H4 (cell line): ENCODE results near the gene DAPK2. TPM values are rescaled to one million over a fixed set of nuclear protein-coding genes. Genes with fewer than 3 reads are reported as not detected.
"Not testable (repeated sequence)": the region's sequence is repeated elsewhere in the genome, so short reads cannot be mapped to it uniquely, and the experiment has no call there.

Experiments
- DNase-seq: peaks from one replicate; pipeline ENCODE4 v3.0.0-alpha.2; 2015; ENCODE audit warnings: low spot score
- total RNA-seq: library from RNA; depleted of rRNA; stranded (reverse); fragments of >200 nt; shearing (Covaris generic); gene quantifications from 2 replicates; pipeline ENCODE4 v1.2.3, GENCODE V29; 2014

Gene DAPK2
- total RNA-seq, 1 experiment from 2014 or later = 0.39 TPM

DNA sequence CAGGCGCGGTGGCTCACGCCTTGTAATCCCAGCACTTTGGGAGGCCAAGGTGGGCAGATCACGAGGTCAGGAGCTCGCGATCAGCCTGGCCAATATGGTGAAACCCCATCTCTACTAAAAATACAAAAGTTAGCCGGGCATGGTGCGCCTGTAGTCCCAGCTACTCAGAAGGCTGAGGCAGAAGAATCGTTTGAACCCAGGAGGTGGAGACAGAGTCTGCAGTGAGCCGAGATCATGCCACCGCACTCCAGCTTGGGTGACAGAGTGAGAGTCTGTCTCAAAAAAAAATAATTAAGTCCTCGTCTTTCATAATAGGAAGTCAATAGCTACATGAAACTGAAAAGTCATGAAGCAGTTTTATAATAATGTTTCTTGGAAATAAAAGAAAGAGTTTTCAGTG, 7.4 kb upstream of the DAPK2 start:
- DNase-seq = not testable (repeated sequence)

DNA sequence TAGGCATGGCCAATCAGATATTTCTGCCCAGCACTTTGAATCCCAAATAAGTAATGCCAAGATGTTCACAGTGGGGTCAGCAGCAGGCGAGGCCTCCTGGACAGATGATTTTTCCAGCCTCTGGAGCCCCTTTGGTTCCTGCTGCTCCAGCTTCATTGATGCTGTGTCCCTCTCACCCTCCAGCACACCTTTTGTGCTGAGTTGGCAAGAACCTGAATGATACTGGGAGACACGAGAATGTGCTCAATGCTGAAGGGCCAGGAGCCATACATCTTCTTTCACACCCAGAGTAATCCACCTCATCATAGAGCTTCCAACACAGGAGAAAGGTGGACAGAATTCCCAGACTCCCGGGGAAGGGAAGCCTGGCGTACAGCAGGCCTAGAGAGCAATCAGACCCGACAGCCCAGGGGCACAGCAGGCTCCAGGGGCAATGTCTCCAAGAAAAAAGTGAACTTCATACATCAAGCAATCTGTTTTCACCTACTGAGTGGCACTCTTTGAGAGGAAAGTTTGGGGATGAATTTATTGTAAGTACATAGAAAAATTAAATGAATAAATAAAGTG, 6.7 kb upstream of the DAPK2 start:
- no peak for DNase-seq

DNA sequence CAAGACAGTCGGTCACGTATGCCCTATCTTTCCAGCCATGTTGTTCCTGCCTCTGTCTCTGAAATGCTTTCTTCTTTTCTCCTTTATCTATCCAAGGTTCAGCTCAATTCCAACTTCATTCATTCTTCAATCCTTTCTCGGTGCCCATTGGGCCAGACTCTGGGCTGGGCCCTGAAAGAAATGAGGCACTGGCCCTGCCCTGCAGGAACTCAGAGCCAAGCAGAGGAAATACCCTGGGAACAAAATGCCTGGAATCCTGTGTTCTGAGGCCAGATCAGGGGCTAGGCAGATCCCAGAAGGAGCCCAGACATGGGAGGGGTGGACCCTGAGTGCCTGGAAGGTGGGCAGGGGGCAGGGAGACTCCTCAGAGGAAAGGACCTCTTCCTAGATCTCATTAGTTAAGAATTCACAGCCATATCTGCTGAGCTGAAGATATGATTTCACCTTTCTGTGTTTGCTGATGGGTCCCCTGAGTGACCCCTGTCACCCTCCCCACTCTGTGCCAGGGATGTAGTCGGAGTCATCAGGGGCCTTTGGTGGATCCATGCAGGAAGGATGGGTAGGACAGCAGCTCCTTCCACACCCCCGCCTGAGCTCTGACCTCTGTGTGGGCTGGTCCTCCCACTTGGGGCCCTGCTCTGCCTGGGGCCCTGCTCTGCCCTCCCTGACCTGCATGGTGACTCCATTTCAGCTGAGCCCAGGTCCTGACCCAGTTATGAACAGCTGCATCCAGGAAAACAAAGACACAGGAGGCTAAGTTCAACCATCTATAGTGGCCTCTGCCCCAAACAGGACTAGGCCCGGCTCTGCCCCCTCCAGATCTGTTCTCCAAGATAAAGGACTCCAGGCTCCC, 5.3 kb upstream of the DAPK2 start:
- no peak for DNase-seq

DNA sequence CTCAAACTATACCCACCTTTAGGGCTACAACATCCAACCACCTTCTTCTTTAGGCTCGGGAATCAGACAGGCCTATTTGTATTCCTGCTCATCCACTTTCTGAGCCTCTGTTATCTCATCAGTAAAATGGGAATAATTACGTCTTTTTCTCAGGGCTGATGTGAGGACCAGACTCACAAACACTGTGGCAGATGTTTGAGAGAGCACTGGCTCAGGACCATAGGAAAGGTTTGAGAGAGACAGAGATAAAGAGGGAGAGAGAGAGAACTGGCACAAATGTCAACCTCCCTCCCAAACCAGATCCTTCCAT, 4.8 kb upstream of the DAPK2 start:
- DNase-seq = no peak

DNA sequence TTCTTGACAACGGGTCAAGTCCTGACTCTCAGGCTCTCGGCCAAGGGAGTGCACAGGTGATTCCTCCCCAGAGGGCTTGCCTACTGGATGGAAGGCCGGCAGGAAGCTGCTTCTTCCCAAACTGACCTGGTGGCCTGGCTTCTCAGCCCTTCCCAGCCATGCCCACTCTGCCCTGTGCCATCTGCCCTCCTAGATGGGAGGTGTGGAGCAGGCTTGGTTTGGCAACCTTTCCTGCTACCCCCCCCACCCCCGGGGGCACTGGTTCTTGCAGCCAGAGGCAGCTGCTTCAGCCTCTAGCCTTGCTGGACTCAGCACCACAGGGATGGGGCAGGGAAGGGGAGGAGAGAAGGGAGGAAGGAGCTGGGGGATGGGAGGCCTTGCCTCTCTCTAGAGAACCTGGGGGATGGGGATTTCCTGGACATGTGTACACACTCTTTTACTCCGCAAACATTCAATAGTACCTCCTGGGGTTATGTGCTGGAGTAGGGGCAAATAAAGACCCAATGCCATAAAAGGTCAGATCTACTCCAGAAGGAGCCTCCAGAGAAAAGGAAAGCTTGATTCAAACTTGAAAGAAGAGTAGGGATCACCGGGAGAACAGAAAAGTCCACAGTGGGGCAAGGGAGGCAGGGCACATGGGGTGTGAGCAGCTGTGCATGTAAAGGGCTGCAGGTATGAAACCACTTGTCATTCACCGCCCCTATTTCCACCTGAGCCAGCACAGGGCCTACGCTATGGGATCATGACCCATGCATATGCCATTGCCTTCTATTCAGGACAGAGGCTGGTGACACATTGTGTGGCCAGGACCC, 4.2 kb upstream of the DAPK2 start:
- no peak for DNase-seq

DNA sequence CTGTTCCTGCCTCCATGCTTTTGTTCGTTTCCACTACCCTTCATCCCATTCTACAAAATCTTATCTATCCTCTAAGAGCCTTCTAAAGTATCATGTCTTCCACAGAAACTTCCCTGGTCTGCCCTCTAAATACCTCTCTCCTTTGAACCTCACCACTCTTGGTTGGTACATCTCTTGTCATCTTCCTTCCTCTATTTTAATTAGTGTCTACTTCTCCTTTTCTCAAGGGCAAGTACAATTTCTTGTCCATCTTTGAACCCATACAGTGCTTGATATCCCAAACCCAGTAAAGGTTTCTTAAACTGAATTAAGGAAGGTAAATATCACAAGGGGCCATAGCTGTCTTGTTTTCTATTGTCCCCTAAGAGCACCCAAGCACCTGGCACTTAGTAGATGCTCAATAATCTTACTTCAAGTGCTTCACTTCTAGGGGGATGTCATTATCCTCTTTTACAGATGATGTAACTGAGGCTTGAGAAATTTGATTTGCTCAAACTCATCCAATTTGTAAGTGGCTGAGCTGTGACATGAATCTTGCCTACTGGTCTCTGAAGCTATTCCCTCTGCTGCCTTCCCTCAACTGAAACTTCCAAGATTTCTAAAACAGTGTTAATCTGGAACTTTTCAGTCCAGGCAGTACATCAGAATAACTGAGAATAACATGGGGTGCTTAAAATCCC, 2.6 kb upstream of the DAPK2 start:
- DNase-seq = no peak

DNA sequence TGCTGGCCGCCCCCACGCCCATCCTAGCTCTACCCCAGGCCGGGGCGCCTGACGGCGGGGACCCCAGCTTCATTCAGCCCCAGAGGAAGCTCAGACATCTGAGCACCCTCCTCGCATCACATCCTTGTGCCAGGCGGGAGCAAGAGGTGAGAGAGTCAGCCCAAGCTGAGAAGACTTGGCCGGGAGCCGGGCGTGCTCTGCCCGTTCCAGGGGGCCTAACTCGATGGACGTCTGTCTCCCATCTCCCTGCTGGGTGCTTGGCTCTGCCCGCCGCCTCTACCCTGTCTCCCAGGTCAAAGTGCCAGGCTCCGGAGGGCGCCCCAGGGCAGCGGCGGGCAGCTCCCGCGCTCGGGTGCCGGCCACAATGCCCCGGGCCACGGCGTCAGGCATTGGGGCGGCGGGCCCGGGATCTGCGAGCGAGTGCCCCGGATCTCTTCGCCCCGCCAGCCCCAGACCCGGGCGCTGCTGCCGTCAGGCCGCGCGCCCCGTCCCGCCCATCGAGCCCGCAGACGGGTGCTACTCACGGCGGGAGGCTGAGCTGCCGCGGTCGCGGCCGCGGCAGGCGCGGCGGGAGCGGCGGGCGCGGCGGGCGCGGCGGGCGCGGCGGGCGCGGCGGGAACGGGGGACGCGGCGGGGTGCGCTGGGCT, 388 bp downstream of the DAPK2 start:
- DNase-seq = no peak

DNA sequence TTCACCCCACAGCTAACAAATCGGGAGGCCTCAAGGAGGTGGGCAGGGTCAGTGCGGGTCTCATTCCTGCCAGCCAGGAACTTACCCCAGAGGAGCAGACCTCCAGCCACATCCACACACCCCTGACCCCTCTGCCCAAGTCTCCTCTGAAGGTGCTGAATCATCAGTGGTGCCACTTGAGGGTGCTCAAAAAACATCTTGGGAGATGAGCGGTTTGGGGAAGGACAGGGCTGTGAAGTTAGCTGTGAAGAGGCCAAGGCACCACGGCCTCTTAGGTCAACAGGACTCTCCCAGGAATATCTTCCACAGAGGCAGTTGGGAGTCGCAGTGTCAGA, 1.2 kb downstream of the DAPK2 start:
- no peak for DNase-seq

DNA sequence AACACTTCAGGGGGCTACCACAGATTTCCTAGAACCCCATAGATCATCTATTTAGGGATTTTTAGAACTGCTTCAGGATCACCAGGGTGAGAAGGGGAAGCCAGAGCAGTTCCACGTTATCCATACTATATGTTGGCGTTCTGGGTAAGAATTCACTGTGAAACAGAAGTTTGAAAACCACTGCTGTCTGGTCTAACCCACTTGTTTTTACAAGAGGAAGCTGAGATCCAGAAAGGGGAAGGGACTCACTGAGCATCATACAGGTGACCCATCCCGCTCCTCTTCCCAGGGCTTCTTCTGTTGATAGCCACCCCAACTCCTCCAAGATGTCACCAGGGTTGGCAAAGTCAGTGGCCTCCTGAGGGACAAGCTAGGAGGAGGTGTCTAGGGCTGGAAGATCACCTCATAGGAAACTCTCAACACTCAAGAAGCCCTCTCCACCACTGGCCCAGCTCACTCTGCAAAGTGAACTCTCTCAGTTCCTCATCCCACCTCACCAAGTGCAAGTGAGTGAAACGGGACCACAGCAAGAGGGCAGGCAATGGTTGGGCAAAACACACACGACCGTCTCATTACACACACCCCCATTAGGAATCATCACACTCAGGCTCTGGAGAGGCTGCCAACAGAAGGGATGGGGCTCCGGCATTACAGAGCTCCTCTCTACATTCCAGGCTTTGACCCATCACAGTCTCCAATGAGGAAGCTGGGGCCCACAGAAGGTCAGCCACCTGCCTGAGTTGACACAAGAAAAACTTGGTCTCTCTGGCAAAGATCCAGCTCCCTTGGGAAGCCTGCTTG, 1.8 kb downstream of the DAPK2 start:
- no peak for DNase-seq

DNA sequence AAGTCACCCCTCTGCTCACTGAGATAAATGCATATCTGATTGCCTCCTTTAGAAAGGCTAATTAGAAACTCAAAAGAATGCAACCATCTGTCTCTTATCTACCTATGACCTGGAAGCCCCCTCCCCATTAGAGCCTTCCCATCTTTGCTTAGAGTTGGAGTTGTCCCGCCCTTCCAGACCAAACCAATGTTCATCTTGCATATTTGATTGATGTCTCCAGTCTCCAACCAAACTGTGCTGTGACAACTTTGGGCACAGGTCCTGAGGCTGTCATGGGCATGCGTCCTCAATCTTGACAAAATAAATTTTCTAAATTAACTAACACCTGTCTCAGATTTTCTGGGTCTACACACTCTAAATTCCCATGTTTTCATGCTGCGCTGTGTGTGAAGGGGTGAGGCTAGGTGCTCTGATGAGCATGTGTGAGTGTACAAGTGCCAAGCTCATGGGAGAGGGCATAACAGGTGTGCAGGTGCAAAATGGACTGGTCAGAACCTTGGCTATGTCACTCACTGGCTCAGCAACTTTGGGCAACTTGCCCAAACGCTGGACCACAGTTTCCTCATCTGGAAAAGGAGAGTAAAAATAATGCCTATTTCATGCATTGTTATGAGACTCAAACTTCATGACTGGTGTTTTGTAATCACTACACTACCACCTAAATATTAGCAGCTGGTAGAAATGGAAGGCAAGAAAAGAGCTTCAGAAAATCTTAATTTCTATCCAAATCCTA, 7.2 kb downstream of the DAPK2 start:
- DNase-seq = no peak

DNA sequence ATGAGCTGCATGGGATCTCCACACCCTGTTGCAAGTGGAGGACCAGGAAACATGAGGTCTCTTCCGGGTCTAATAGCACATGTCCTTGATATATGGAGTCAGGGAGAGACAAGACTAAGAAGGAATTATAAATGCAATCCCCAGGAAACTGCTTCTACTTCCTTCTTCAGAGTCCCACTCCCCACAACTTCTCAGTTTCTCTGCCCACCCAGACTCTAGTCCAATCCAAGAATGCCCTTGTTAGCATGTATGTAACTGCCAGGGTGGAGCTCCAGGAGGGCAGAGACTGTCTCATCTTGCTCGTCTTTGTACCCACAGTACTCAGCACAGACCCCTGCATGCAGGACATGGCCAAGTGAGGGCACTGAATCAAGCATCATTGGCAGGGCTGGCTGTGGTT, 8.3 kb downstream of the DAPK2 start:
- DNase-seq = no peak

DNA sequence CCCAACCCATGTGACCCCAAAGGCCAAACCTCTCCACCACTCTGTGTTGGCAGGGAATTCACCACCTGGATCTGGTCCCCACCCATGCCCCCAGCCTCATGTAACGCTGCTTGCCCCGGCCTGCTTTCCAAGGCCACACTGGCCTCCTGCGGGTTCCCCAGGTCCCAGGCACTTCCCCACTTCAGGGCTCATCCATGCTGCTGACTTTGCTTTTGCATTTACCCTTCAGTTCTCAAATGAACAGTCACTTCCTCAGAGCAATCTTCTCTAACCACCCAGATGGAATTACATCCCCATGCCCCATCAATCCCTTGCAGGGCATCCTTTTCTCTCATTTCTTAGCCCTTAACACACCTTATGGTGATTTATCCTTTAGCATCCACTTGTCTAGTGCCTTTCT, 9.2 kb downstream of the DAPK2 start:
- DNase-seq = no peak

DNA sequence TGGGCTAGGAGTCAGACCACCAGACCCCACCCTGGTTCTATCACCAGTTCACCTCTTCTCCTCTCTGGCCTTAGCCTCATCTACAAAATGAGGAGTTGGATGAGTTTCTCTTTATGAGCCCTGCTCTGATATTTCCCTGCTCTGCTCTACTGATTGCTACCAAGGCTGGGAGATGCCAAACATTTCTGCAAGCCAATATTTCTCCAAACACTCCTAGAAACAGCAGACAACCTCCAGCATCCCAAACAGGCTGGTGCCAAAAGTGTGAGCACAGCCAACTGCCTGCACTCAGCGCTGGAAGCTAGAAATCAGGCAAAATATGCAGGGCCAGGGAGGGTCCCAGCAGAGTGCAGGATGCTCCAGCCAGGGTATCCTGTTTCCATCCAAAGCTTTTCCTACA, 10.8 kb downstream of the DAPK2 start:
- no peak for DNase-seq

DNA sequence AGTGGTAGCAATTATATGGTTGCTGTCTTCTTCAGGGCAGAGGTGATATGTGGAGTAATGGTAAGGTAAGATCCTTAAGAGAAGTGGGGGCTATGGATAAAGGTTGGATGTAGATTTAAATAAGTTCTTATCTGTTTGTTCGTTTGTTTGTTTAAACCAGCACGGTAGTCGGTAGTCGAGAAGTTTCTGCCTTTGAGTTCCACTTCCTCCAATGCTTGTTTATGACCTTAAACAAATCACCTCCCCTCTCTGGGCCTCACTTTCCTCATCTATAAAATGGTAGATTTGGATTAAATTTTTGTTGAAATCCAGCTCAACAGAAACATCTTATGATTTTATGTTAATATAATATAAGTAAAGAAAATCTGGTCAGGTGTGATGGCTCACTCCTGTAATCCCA, 11.8 kb downstream of the DAPK2 start:
- DNase-seq = no peak

DNA sequence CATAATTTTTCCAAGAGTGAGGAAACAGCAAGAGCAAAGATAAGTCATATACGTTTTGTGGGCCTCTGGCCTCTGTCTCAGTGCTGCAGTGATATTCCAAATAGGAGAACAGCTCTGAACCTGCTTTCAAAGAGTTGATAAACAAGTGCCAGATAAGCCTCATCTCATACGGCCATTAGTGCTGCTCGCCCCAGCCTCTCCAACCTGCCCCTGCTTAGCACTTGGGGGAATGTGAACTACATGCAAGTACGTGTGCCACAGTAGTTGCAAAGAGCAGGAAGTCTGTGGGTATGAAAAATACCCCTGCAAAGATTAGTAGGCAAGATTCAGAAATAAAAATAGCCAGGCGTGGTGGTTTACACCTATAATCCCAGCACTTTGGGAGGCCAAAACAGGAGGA, 14.0 kb downstream of the DAPK2 start:
- DNase-seq = no peak

DNA sequence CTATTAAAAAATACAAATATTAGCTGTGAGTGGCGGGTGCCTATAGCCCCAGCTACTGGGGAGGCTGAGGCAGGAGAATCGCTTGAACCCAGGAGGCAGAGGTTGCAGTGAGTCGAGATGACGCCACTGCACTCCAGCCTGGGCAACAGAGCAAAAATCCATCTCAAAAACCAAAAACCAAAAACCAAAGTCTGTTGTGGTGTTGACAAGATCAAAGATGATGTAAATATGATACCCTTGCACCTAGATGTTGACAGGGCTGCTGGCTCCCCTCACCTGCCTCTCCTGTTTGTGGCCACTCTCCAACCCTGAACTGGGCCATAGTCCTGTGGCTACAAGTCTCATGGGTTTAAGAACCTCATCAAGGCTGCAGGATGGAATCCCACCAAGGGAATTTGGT, 16.2 kb downstream of the DAPK2 start:
- no peak for DNase-seq

DNA sequence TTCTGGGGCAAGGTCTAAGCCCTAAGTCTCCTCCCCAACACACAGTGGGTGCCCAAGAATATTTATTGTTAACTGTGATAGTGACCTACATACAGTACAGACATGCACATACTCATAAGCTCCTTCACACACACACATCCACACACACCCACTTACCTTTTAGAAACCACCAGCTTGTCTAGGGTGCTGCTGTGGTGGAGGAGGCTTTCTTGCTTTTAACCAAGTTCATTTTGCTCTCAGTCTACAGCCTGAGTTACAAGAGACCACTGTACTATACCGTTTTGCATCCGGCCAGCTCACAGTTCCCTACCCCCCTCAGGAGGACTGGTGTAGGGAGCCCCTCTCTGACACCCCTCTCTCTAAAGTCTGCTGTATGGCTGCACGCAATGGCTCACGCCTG, 16.7 kb downstream of the DAPK2 start:
- DNase-seq = no peak

DNA sequence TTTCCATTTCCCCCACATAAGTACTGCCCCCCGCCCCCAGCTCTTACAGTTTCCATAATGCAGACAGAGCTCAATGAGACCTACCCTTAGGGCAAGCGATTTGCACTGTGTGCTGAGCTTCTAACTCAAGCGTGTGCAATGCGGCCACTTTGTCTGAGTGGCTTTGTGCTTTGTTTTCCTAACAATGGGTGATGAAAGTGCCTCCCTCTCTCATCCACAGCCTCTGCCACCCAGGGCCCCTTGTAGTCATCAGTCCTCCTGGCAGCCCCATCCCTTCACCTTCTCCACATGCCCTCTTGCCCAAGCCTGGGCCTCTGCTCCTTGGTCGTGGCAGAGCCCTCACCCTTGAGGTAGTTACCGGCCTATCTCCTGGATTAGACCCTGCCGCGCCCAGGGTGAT, 17.2 kb downstream of the DAPK2 start:
- DNase-seq = no peak

DNA sequence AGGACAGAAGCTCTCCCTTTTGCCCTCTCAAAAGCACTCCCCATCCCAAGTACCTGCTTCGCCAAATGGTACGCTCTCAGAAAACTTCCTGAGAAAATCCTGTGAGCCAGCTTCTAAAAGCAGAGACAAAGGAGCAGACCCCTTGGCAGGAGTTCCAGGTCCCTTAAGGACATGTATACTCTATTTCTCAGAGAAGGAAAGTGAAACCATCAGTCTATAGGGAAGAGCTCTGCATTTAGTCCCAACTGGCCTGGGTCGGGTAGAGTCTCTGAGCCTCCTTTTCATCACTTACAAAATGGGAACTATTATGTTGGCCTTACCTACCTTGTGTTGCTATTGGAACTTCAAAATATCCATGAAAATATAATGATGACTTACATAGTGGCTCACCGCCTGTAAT, 19.7 kb downstream of the DAPK2 start:
- no peak for DNase-seq
